Peyer's patch (tissue), 4 donors: ENCODE results near the gene AMFR.

ENCODE experiments used
- POLR2A ChIP-seq, 2 donors: fragments of 450-650 bp; IDR thresholded peaks; one replicate each; pipeline ENCODE4 v1.5.1; 2017; ENCODE audit warnings: antibody characterized with exemption in 2 of 2, mild to moderate bottlenecking in 2 of 2, moderate library complexity in 2 of 2
- TF ChIP-seq, protein P1 (sequence below), 6 experiments: fragments of 450-650 bp in 4 of 6; fragments of 200-600 bp in 2 of 6; sonication (generic) in 1 of 6; IDR thresholded peaks; one replicate each; pipeline ENCODE4 v1.5.1; 2017 to 2019; ENCODE audit warnings: antibody characterized with exemption in 6 of 6, mild to moderate bottlenecking in 3 of 6, moderate library complexity in 1 of 6

DNA sequence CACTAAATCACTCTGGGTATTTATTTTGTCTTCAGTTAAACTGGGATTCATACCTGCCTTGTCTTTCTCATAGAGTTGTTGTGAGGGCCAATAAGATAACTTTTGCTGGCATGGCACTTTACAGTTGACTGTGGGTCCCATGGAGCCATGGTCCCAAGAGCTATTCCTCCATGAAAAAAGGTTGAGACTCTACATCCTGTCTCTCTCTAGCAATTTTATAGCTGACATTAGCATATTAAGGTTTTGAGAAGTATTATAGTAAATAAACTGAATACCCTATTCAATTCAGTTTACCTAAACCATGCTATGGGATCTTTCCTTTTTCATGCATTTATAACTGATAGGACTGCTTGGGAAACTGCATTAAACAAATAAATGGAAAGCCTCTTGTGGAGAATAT is 43.5 kb upstream of the AMFR start:
- TF ChIP-seq, protein P1, sequence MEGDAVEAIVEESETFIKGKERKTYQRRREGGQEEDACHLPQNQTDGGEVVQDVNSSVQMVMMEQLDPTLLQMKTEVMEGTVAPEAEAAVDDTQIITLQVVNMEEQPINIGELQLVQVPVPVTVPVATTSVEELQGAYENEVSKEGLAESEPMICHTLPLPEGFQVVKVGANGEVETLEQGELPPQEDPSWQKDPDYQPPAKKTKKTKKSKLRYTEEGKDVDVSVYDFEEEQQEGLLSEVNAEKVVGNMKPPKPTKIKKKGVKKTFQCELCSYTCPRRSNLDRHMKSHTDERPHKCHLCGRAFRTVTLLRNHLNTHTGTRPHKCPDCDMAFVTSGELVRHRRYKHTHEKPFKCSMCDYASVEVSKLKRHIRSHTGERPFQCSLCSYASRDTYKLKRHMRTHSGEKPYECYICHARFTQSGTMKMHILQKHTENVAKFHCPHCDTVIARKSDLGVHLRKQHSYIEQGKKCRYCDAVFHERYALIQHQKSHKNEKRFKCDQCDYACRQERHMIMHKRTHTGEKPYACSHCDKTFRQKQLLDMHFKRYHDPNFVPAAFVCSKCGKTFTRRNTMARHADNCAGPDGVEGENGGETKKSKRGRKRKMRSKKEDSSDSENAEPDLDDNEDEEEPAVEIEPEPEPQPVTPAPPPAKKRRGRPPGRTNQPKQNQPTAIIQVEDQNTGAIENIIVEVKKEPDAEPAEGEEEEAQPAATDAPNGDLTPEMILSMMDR (IDR thresholded peaks at IDR 0.05), result no peak
- TF ChIP-seq POLR2A (IDR thresholded peaks at IDR 0.05), result no peak
